ENCODE results near the gene AZI2.

GRCh38 chr3:28349469-28350000 lies 911 bp upstream of the AZI2 start:
- TF ChIP-seq CEBPB (IDR thresholded peaks at IDR 0.05; ENCODE audit: low read depth) (no peak), CTCF (IDR thresholded peaks at IDR 0.05 in 2 of 3, conservative IDR thresholded peaks at IDR 0.05 in 1 of 3; ENCODE audit: borderline replicate concordance in 1 of 3, insufficient read depth in 1 of 3, low read depth in 2 of 3, low read length in 2 of 3) (no peak), POLR2A (IDR thresholded peaks at IDR 0.05; ENCODE audit: borderline replicate concordance, extremely low read depth, insufficient read depth, insufficient read length) (no peak), CBX3 (IDR thresholded peaks at IDR 0.05; ENCODE audit: low read depth) (no peak), REST (IDR thresholded peaks at IDR 0.05; ENCODE audit: low read depth) (no peak), POLR2AphosphoS5 (IDR thresholded peaks at IDR 0.05; ENCODE audit: low read depth, low read length) (no peak), YY1 (IDR thresholded peaks at IDR 0.05; ENCODE audit: extremely low read depth, insufficient replicate concordance, low read depth, low read length) (no peak)
